ENCODE results near the gene RASAL2.

DNA sequence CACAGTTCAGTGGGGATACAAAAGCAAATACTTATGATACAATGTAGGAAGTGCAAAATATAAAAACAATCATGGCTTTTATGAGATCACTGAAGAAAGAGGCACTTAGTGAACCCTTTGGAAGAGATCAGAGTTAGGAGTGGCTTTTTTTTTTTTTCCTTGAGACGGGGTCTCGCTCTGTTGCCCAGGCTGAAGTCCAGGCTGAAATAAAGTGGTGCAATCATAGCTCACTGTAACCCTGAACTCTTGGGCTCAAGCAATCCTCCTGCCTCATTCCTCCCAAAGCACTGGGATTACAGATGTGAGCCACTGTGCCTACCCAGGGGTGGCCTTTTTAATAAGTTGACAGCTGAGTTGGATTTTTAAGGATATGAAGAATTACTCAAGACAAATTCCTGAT lies 17.3 kb upstream of the RASAL2 start:
- TF ChIP-seq HNRNPL (IDR thresholded peaks at IDR 0.05; ENCODE audit: low read depth, low read length): no peak
- no peak for TF ChIP-seq GATA2 (CRISPR knock-in tag; IDR thresholded peaks at IDR 0.05)

Data from K562 (cell line).